Activated naive CD8-positive, alpha-beta T cell treated with anti-CD3 and anti-CD28 coated beads, Interleukin-2, amount 50 U/mL, for 16 hours (primary cell): Measurements from ENCODE around the gene KIRREL3.

ENCODE experiments used
- DNase-seq: peaks from one replicate; pipeline ENCODE4 v3.0.0-alpha.2; 2020; ENCODE audit warnings: low read depth, low spot score

The KIRREL3 gene

DNA sequence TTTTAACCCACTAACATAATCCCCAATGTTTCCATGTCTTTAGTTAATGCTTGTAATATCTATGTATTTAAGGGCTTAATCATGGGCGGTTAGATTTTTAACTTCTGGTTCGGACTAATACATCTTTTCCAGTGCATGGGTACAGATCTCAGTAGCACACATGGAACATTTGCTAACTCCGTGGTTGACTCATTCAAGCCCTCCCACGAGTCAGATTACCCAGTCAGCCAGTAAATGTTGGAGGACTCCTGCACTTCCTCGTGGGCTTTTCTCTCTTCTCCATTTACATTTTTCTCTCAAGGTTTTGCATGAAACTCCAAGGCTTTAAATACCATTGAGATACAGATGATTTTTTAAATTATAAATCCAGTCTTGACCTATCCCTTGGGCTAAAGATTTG, 331.2 kb downstream of the KIRREL3 start:
- DNase-seq, result no peak

DNA sequence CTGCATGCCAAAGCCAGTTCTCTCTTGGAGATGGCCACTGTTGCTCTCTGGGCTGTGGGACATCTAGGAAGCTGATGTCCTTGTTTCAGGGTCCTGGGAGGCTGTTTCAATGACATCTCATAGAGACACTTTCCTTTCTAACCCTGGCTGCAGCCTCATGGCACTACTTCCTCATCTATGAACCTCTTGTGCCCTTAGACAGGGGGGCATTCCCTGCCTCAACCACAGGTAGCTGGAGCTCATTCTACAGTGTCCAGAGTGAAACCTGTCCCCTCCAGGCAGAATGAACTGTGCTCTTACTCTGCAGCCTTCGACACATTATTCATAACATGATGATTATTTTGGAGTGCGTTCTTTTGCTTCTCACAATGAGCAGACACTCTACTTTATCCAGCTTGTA, 335.9 kb downstream of the KIRREL3 start:
- no peak for DNase-seq

DNA sequence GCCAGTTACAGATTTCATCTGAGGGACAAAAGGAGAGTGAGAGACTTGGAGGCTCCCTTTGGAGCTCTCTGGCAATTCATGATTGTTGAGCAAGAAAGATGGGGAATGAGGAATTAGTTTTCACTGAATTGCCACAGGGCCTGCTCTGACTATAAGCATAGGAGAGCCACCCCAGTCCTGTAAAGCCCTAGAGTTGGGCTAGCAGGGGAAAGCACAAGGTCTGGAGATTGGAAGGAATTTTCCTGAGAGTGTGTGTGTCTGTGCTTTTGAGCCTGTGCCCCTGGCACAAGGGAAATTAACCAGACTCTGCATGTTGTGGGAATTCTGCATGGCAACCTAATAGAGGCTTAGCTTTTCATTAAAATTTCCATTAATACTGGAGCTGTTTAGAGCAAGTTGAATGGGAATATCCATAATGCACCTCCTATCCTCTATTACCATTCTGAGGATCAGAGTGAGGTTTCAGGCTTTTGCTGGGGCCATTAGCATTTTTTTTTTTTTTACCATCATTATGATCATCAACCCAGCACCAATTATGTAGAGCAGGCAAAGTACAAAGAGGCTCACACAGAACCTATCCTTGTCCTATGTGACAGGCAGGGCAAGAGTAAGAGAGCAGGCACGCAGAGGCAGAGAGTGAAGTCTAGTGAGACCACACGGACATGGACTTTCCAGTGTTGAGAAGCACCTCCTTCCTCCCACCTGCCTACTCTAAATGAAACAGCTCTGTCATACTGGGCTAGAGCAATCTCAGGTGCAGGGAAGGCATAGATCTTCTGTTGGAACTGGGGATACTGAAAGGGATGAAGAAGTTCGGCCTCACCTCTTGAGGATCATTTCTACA, 336.6 kb downstream of the KIRREL3 start:
- DNase-seq, result no peak

DNA sequence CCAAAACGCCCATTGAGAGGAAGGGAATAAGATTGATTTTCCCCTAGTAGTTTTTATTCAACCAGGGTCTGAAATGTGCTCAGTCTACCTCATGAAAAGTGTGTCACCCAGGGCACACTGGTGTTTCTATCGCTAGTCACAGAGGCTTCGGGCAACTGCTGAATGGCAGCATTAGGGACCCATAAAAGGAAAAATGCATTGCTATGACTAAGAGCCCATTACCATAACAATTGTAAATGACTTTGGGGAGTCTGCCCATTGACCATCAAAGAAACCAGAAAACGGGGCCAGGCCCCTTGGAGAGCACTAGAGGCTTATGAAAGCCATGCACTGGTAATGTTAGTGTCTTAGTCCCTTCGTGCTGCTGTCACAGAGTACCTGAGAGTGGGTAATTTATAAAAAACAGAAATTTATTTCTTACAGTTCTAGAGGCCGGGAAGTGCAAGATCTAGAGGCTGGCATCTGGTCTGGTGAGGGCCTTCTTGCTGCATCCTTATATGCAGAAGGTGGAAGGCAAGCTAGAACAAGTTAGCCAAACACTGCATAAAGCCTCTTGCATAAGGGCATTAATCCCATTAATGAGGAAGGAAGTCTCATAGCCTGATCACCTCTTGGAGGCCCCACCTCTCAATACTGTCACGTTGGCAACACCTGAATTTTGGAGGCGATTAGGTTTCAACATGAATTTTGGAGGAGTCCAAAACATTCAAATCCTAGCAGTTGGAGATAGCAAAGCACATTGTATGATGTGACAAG, 338.4 kb downstream of the KIRREL3 start:
- no peak for DNase-seq

DNA sequence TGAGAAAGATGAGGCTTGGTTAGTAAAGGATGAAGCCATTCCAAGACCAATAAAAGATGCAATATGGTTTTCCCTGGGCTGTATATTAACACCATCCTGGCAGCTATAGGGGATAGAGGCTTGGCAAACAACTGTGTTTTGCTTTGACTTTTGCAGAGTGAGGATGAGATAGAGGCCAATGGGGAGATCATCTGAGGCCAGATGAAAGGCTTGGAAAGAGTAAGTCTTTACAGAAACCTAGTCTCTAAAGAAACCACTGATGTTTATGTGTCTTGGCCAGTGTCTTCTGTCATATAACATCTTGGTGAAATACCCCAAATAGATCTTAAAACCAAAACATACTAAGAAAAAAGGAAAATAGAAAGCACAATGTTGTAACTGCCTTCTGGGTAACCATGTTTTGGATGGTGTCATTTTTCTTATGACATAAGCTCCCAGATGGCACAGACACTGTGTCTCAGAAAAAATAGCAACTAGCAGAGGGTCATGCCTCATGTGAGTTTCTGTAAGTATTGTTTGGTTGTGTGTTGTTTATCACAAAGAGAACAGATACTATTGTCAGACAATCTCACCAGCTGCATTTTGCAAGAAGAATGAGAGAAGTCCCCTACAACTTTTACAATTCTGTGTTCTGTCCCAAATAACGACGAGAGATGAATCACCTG, 339.7 kb downstream of the KIRREL3 start:
- DNase-seq, result no peak

DNA sequence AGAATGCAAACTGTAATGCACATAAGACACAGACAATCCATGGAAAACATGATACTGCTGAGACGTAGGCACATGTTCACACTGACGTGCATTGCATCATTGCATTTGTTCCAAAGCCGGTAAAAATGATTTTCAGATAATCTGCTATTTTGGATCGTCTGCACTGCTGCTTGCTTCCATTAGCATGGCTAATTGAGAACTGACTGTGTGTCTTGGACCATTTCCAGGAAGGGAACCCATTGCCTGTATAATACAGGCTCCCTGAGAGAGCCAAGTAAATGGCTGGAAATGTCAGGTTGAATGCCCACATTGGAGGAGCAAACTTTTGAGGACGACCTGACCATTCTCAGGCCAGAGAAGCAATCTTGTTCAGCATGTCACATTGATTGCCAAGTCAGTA, 340.2 kb downstream of the KIRREL3 start:
- no peak for DNase-seq

DNA sequence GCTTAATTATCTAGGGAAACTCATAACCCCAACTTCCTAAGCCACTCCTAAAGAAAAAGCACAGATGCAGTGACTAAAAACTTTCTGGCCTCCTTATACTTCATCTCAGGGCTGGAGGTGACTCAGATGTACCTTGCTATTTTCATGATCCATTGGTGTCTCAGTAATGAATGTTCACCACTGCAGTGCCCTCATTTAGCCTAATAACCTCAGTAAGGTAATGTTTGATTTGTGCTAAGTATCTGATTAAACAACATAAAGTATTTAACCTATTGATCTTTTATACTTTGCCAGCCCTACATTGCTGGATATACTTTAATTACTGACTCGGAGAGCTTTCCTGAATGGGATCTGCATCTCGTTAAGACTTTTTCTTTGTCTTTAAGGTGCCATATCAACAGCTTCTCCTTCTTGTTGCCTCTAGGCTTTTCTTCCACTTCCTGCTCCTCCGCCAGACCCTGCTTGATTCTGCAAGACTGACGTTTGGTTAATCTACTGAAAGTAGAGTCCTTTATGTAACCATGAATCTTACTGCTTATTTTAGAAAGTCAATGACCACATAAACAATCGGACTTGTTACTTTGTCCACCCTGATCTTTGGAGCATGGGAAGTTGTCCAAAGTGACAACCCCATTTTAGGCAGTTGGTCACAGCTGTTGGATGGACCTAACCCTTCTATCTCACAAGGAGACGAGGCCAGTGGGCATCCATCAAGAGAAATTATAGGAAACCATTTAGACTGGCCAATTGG, 342.1 kb downstream of the KIRREL3 start:
- DNase-seq, result no peak

DNA sequence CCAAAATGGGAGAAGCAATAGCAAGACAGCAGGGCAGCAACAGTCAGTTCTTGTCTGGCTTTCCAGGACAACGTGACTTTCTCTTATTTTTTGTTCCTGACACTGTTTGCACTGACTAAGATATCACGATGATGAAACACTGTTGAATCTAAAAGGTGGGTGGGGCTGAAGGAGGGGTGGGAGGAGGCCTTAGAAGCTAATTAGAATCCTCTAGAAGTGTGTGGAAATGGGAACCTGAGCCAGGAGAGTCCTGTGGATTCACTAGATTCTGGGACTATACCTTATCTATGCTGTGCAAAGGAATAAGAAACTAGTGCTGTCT, 344.8 kb downstream of the KIRREL3 start:
- no peak for DNase-seq

DNA sequence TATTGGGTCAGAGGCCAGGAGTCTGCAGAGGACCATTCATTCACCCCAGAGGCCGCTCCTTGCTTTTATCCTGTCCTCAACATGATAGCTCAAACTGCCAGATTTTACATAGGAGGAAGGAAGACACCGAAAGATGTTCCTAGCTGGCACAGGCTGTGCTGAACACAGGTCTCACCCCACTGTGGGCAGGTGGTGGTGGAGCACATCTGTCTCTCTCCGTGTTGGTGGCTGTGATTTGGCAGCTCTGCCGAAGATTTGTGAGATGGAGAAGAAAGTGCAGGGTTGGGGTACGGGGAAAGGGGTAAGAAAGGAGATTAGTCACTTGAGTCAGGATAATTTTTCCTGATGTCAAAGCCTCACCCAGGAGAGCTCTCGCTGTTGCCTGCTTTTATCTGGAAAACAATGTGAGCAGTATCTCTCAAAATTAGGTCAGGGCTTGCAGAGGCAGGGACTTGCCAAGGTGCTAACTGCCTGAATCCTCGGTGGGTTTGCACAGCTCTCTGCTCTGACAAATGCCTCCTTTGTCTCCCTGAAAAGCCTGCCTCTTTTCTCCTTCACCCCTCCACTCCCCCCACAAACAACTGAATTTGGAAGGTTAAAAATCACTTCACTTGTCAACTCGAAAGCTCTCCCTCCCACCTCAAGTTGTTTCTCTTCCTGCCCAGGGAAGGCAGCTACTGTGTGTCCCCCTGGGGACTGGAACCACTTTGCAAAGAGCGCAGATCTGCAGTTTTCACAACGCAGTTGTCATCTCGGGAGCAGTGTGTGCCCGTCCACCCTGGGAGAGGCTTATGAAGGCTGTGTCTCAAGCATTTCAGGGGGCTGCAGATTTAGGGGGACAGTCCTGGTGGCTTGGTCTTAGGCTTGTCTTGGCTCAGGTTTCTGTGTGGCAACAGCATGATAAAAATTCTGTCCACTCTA, 345.4 kb downstream of the KIRREL3 start:
- no peak for DNase-seq

DNA sequence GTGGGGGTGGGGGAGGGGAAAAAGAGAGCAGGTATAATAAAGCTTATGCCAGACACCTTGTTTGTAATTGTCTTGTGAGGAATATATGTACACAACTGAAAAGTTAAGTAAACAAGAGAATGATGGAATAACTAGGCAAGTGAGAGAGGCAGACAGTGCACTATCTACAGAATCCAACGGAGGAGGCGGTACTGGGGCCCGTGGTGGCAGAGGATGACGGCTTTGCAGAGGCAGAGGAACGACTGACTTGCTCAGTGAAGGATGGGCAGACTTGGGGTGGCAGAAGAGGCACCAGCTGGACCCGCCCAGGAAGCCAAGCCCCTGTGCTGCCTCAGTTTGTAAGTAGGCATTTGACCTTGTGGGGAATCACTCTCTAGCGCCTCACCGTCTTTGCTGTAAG, 347.5 kb downstream of the KIRREL3 start:
- DNase-seq, result no peak

DNA sequence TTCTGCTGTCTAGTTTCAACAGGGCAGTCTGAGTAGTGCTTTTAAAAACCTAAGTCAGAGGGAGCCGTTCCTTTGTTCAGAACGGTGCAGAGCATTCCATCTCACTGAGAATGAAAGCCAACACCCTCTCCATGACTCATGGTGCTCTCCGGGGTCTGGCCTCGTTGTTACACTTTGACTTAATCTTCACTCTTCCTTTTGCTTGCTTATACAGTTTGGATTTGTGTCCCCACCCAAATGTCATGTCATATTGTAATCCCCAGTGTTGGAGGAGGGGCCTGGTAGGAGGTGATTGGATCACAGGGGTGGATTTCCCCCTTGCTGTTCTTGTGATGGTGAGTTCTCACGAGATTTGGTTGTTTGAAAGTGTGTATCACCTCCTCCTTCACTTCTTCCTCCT, 352.8 kb downstream of the KIRREL3 start:
- DNase-seq, result no peak

DNA sequence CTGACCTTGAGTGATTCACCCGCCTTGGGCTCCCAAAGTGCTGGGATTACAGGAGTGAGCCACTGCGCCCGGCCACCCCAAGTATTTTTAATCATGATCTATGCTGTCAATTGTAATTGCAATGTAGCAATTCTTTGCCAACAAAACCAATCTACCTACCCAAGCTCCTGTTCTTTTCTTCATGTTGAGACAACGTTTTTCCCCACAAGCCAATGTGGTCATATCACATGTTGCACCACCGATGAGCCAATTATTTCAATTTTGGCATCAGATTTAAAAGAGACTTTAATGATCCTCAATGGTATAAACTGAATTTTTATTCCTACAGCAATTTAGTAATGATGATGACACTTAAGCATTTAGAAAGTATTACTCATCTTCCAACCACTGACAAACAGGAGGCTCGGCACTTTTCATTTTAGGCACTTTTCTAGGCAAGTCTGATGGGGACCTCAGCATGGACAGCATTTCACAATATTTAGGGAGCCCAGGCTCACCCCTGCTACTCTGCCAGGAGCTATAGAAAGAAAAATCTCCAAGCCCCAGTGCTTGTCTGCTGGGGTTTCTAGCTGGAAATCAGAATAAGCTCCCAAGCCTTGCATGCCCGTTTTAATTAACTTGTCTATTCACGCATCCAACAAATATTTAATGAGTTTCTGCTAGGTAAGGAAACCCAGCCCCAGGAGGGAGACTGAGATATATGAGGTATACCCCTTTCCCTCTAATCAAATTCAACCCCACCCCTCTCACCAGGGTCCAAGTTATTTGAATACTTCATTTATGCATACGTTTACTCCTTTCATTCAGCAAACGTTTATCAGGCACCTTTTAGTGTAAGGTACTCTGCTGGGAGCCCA, 353.6 kb downstream of the KIRREL3 start:
- DNase-seq, result no peak

DNA sequence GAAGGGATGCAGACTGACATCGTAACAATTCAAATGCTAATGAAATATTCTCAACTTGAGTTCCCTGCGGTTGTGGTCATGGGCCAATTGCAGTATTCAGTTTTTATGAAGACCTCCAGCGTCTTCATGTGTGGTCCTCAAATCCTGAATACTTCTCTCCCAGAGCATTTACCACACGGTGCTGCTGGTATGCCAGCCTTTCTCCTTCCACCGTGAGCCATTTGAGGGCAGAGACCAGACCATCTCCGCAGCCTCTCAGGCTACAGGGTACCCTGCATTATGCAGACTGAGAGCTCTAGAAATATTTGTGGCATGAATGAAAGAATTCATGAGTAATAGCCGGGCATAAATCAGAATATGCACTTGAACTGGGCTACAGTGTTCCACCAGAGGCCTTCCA, 355.4 kb downstream of the KIRREL3 start:
- DNase-seq, result no peak

DNA sequence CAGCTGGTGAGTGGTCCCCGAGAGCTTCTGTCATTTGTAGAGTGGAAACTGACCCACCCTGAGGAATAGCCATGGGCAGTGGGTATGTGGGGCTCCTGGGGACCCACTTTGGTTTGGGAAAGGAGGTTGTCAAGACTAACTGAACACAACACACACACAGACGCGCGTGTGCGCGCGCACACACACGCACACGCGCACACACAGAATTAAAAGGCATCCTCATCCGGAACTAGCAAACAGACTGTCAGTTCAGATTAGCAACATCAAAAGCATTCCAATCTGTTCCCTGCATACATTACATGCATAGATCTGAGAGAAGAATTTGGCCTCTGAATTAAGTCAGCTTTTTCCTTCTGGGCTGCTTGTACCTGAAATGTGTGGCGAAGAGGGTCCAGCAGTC, 360.4 kb downstream of the KIRREL3 start:
- DNase-seq, result no peak

DNA sequence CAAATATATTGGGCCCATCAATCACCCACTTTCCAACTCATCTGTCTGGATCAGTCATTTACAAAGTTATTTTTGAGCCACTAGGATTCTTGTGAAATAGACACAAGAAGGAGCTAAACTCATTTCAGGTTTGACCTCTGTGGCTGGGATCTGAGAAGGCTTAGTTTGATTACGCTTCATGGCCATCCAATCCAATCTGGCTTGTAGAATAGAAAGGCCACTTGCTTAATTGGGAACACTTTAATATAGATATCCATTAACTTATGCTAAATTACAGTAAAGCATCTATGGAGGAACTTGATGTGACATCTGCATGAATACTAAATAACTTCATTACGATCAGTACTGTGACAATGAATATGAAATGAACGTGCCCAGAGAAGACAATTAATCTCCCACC, 360.9 kb downstream of the KIRREL3 start:
- DNase-seq, result no peak

DNA sequence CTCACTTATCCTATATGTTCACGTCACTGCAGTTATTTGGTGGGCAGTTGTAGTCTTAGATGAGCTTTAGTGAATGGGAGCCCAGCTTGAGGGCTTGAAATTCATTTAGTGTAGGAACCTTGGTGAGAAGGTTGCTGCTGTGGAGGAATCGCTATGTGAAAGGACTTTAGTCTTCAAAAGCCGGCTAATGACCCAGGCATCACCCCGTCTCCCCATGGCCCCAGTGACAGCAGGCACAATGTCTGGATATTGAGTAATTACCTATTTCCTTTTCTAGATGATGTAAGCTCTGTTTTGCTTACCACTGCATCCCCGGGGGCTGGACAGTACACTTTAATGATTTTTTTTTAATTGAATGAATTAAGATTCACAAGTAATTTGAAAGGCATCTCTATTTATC, 361.9 kb downstream of the KIRREL3 start:
- DNase-seq, result no peak

DNA sequence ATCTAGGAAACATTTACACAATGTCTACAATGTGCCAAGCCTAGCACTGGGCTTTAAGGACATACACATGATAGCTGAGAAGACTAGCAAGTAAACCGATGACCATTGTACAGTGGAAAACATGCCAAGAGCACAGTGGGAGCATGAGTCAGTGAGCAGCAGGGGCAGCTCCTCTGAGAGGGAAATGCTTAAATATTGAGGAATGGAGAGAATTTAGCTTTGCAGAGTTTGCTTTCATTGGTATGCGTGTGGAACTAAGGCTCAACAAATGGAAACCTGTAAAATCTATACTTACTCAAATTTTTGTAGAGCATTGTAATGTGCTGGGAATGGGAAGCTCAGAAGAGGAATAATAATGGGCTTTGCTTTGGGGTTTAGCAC, 362.8 kb downstream of the KIRREL3 start:
- no peak for DNase-seq

DNA sequence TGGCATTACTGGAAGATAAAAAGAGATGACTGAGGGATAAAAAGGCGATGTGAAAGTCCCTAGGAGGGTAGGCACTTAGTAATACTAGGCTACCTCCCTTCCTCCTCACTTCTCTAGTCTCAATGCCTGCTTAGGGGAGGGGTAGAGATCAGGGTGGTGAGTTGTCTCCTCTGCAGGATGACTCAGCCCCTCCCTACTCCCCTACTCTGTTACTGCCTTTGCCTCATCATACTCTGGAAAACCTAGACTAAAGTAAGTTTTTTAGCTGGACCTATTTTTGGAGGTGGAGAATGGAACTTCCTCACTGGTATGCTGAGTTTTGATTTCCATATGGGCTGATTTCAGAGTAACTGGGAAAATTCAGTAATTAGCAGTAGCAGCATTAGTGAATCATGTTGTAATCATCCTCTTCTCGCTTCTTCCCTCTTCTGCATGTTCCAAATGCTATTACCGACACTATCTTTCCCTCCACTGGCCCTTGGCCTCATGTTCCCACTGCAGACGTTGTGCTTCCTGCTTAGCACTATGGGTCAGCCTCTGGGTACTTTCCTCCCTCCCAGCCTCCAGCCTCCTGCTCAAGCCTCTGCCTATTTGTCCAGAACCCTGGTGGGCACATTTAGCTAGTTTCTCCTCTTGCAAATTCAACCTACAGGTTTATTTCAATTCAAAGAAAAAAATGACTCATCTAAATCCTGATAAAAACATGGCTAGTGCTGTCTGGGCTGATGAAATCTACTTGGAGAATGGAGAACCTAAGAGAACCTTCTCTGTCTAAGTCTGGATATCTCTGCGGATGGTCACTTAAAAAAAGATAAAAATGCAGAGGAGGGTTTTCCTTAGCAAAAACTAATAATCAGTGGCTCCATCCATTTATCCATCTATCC, 363.4 kb downstream of the KIRREL3 start:
- no peak for DNase-seq

DNA sequence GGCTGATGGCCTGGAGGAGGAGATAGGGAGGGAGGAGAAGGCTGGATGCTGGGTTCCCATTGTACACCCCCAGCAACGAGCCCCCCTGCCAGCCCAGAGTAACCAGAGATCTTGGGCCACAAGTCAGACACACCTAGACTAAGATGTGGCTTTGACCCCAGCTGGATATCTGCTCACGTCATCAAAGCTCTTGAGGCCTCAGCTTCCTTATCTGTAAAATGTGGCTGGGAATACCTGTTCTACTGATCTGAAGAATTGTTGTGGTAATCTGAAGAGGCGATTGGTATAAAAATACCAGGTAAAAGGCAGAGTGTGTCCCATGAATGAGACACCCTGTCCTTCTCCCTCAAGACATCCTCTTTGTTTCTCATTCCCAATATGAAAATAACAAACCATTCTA, 365.1 kb downstream of the KIRREL3 start:
- no peak for DNase-seq
